GM23248 (cell line): ENCODE data around the gene PNRC1.

Experiments
- EZH2 ChIP-seq: fragments of 200-600 bp; sonication (generic); IDR thresholded peaks from 2 replicates; pipeline ENCODE4 v1.6.1; 2018; ENCODE audit warnings: antibody characterized with exemption, mild to moderate bottlenecking; ENCODE audit not compliant: insufficient read depth, poor library complexity, severe bottlenecking
- EZH2phosphoT487 ChIP-seq: fragments of 200-600 bp; sonication (generic); IDR thresholded peaks from 2 replicates; pipeline ENCODE4 v1.6.1; 2018; ENCODE audit warnings: antibody characterized with exemption, moderate library complexity, mild to moderate bottlenecking, low read depth; ENCODE audit not compliant: insufficient read depth

DNA sequence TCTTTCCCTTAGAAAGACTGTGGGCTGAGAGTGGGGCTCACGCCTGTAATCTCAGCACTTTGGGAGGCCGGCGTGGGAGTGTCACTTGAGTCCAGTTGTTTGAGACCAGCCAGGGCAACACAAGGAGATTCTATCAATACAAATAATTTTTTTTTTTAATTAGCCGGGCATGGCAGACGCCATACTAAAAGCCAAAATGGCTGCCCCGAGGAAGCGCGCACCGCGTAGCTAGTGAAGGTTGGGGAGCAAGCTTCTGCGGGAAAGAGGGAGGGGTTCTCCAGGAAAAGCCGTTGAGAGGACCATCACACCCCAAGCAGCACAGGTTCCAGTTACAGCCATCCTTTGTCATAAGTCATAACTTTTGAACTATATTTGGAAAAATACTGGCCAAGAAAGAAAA is 21.3 kb upstream of the PNRC1 start:
- TF ChIP-seq EZH2 (no peak), EZH2phosphoT487 (no peak)
